Endothelial cell of umbilical vein (primary cell): ENCODE measurements around the gene IRX1. TPM values are rescaled to one million over a fixed set of nuclear protein-coding genes. Genes with fewer than 3 reads are reported as not detected.

Experiments
- BruUV-seq: library from RNA; stranded (reverse); fragments of 400-500 nt; replicated peaks from 2 replicates; lab custom pipeline; 2021; lab: Mats Ljungman, UMichigan
- CTCF ChIA-PET: fragments of 300-600, 350-600 bp; sonication (Branson Sonifier 250); formaldehyde crosslinking; loops from one replicate; lab custom pipeline; 2021; ENCODE audit warnings: antibody characterized with exemption, inconsistent platforms; lab: Charles Lee
- POLR2A ChIA-PET: fragments of 300-600, 350-600 bp; sonication (Branson Sonifier 250); formaldehyde crosslinking; loops from one replicate; lab custom pipeline; 2021; ENCODE audit warnings: antibody characterized with exemption, inconsistent platforms; lab: Charles Lee
- DNase-seq: peaks from one replicate; pipeline ENCODE4 v3.0.0-alpha.2; 2011; ENCODE audit warnings: low read depth, low spot score
- FAIRE-seq: peaks from 2 replicates; lab custom pipeline; 2011; peaks lifted over from hg19 to GRCh38; lab: Jason Lieb, UNC
- H2AFZ ChIP-seq: 2 replicates; pipeline ENCODE4 v1.6.0; 2012; ENCODE audit warnings: low read depth, low read length, control low read depth, inconsistent platforms
- H3K27ac ChIP-seq: 2 replicates; pipeline ENCODE4 v1.5.1; 2011; ENCODE audit warnings: low read depth, mild to moderate bottlenecking, control low read depth, low read length, moderate library complexity; ENCODE audit not compliant: insufficient read depth
- H3K27me3 ChIP-seq, 2 experiments: 2 replicates each; pipeline versions ENCODE4 v1.6.0 to v1.6.1; 2011; ENCODE audit warnings: low read length in 2 of 2, mixed read lengths in 1 of 2; ENCODE audit not compliant: control insufficient read depth in 2 of 2, insufficient read depth in 2 of 2
- H3K36me3 ChIP-seq, 2 experiments: 2 replicates in 1 of 2; 3 replicates in 1 of 2; pipeline ENCODE4 v1.5.1; 2011; ENCODE audit warnings: low read length in 2 of 2, mild to moderate bottlenecking in 1 of 2, moderate library complexity in 1 of 2; ENCODE audit not compliant: control insufficient read depth in 2 of 2, insufficient read depth in 2 of 2; ENCODE audit errors: extremely low read depth in 1 of 2
- H3K4me1 ChIP-seq: 3 replicates; pipeline ENCODE4 v1.5.1; 2011; ENCODE audit warnings: mild to moderate bottlenecking, low read length; ENCODE audit not compliant: control insufficient read depth, insufficient read depth; ENCODE audit errors: extremely low read depth
- H3K4me2 ChIP-seq: 2 replicates; pipeline ENCODE4 v1.6.1; 2011; ENCODE audit warnings: low read length, control low read depth, mixed read lengths; ENCODE audit not compliant: insufficient read depth
- H3K4me3 ChIP-seq, 3 experiments: fragments of 200-600 bp in 1 of 3; sonication (generic), shearing (Covaris generic) in 1 of 3; replicated peaks in 1 of 3; 2 replicates each; pipeline ENCODE4 v1.5.1; 2011 to 2016; ENCODE audit warnings: control low read depth in 3 of 3, low read length in 3 of 3, mild to moderate bottlenecking in 2 of 3, inconsistent platforms in 1 of 3, low read depth in 1 of 3, moderate library complexity in 1 of 3; ENCODE audit not compliant: insufficient read depth in 1 of 3
- H3K79me2 ChIP-seq: 2 replicates; pipeline ENCODE4 v1.6.0; 2012; ENCODE audit warnings: low read length, inconsistent platforms; ENCODE audit not compliant: control insufficient read depth, insufficient read depth
- H3K9ac ChIP-seq: replicated peaks from 2 replicates; pipeline ENCODE3; 2011; ENCODE audit warnings: low read length, control low read depth; ENCODE audit not compliant: insufficient read depth; ENCODE audit errors: extremely low read depth
- H3K9me1 ChIP-seq: replicated peaks from 3 replicates; pipeline ENCODE4 v1.6.0; 2011; ENCODE audit warnings: mild to moderate bottlenecking, low read length; ENCODE audit not compliant: control insufficient read depth, insufficient read depth; ENCODE audit errors: extremely low read depth
- H3K9me3 ChIP-seq: replicated peaks from 2 replicates; pipeline ENCODE4 v1.5.1; 2012; ENCODE audit warnings: low read length, inconsistent platforms; ENCODE audit not compliant: control insufficient read depth, insufficient read depth
- H4K20me1 ChIP-seq: replicated peaks from 2 replicates; pipeline ENCODE3; 2011; ENCODE audit warnings: mild to moderate bottlenecking, low read length; ENCODE audit not compliant: control insufficient read depth, insufficient read depth; ENCODE audit errors: extremely low read depth
- CTCF ChIP-seq, 2 donors: IDR thresholded peaks; 1 replicate in 1 of 2; 2 replicates in 1 of 2; pipeline ENCODE4 v1.5.1; 2011; ENCODE audit warnings: low read length in 2 of 2, mild to moderate bottlenecking in 2 of 2, moderate library complexity in 2 of 2, control low read depth in 1 of 2, inconsistent platforms in 1 of 2, low read depth in 1 of 2; ENCODE audit not compliant: insufficient read depth in 1 of 2; ENCODE audit errors: extremely low read depth in 1 of 2
- EZH2 ChIP-seq: IDR thresholded peaks from 2 replicates; pipeline ENCODE4 v1.6.1; 2012; ENCODE audit warnings: borderline replicate concordance, low read depth, mild to moderate bottlenecking, moderate library complexity, low read length, inconsistent platforms; ENCODE audit not compliant: severe bottlenecking
- FOS ChIP-seq: IDR thresholded peaks from 2 replicates; pipeline ENCODE4 v1.6.1; 2011; ENCODE audit warnings: mild to moderate bottlenecking, low read length, moderate library complexity, borderline replicate concordance; ENCODE audit not compliant: insufficient read depth
- GATA2 ChIP-seq: IDR thresholded peaks from 2 replicates; pipeline ENCODE4 v1.7.0; 2011; ENCODE audit warnings: low read depth, mild to moderate bottlenecking, moderate library complexity, mixed read lengths, low read length; ENCODE audit not compliant: insufficient read length, insufficient read depth
- JUN ChIP-seq: IDR thresholded peaks from 2 replicates; pipeline ENCODE4 v1.6.1; 2011; ENCODE audit warnings: borderline replicate concordance, low read depth; ENCODE audit not compliant: insufficient read length, insufficient read depth
- MAX ChIP-seq: IDR thresholded peaks from 2 replicates; pipeline ENCODE4 v1.6.1; 2011; ENCODE audit not compliant: insufficient read depth, insufficient read length
- MYC ChIP-seq: IDR thresholded peaks from one replicate; pipeline ENCODE4 v1.6.1; 2011; ENCODE audit warnings: mild to moderate bottlenecking, low read depth, low read length
- POLR2A ChIP-seq: IDR thresholded peaks from 2 replicates; pipeline ENCODE4 v1.6.1; 2012; ENCODE audit warnings: low read depth, mild to moderate bottlenecking, control low read depth, low read length
- POLR2AphosphoS5 ChIP-seq: IDR thresholded peaks from 2 replicates; pipeline ENCODE4 v1.6.1; 2012; ENCODE audit warnings: low read depth, mild to moderate bottlenecking, control low read depth, low read length, moderate library complexity; ENCODE audit not compliant: insufficient read depth
- dilution Hi-C: fragments of 300-500 bp; cut with MboI; formaldehyde crosslinking; loops from one replicate; pipeline ENCODE4 v1.15.0; 2019; ENCODE audit warnings: low sequenced_read_pairs; ENCODE audit not compliant: extremely low pct_ligation_motif_present
- intact Hi-C: fragments of 100-400 bp; cut with micrococcal nuclease; formaldehyde crosslinking; loops from one replicate; pipeline ENCODE4 v1.10.0; 2022
- polyA plus RNA-seq, 4 experiments: library from polyadenylated mRNA; depleted of rRNA in 3 of 4; stranded (reverse) in 3 of 4; unstranded in 1 of 4; fragments of >200 nt; gene quantifications; 2 replicates each; pipeline versions ENCODE4 v1.2.1 to v1.2.3, GENCODE V29; 2011 to 2012; ENCODE audit warnings: missing spikeins in 1 of 4
- total RNA-seq: library from RNA; stranded (reverse); gene quantifications from 2 replicates; pipeline ENCODE4 v1.2.3, GENCODE V29; 2021

Gene IRX1
- total and polyA plus RNA-seq, 2 donors (not counting 3 experiments of a cell fraction or from before 2014, with no cell fraction given): not detected

GRCh38 chr5:3584724-3585531 is 10.7 kb upstream of the IRX1 start:
- Histone ChIP-seq H3K27ac (no peak overlapping the region), H3K36me3 (no peaks in the 10 kb centered on the region), H3K9me1 (no peaks in the 10 kb centered on the region), H2AFZ (no peak overlapping the region), H3K9ac (no peak overlapping the region), H3K79me2 (no peaks in the 10 kb centered on the region), H3K27me3 (peaks cover 0 to 6% of the 10 kb centered on the region in 2 experiments), H3K4me1 (no peaks in the 10 kb centered on the region), H4K20me1 (no peaks in the 10 kb centered on the region), H3K9me3 (peaks cover 2% of the 10 kb centered on the region), H3K4me3 (no peak overlapping the region), H3K4me2 (no peak overlapping the region)
- ChIA-PET POLR2A (no interaction called here), CTCF (no interaction called here)
- FAIRE-seq: no peak
- TF ChIP-seq GATA2: no peak
- TF ChIP-seq EZH2: no peak
- no peak for TF ChIP-seq MAX
- TF ChIP-seq MYC: no peak
- no peak for TF ChIP-seq POLR2AphosphoS5
- no peak for TF ChIP-seq JUN
- no peak for TF ChIP-seq FOS
- no peak for TF ChIP-seq POLR2A
- TF ChIP-seq CTCF (IDR thresholded peaks at IDR 0.05; ENCODE audit: extremely low read depth in 1 of 2, insufficient read depth in 1 of 2, low read depth in 1 of 2, low read length in 2 of 2): no peak
- DNase-seq: no peak
- no TSS peak for BruUV-seq
- intact Hi-C loops: no loop called here
- dilution Hi-C loops: no loop called here
